ENCODE measurements around the gene KIF18A.

Gene KIF18A

DNA sequence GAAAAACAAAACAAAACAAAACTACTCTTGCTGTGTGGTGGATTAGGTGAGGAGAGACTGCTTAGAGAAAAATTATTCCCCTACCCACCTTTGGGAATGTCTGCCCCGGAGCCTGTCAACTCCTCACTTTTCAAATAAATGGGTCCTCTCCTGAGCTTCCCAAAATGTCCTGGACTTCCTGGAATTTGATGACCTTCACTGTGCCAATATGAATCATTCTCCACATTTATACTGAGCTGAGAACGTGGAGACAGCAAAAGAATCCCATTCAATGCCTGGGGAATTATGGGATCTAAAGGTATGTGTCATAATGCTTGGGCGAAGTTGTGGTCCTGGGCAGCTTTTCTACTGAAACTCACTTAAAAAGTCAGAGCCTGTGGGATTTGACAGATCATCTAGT lies 136.8 kb downstream of the KIF18A start:
- no peak overlapping the region for H3K4me3 ChIP-seq (ENCODE audit: low read depth, low read length)
